HEK293T (cell line): Measurements from ENCODE around the gene AOPEP.

ENCODE experiments used
- CTBP1 ChIP-seq: fragments of 450-650 bp; IDR thresholded peaks from 2 replicates; pipeline ENCODE4 v1.6.1; 2016; ENCODE audit warnings: borderline replicate concordance
- HDGF ChIP-seq: fragments of 450-650 bp; IDR thresholded peaks from 2 replicates; pipeline ENCODE4 v1.6.1; 2017; ENCODE audit warnings: antibody characterized with exemption, borderline replicate concordance
- L3MBTL2 ChIP-seq: fragments of 450-650 bp; conservative IDR thresholded peaks from 2 replicates; pipeline ENCODE4 v1.6.1; 2016; ENCODE audit warnings: mild to moderate bottlenecking
- NFRKB ChIP-seq: fragments of 450-650 bp; IDR thresholded peaks from 2 replicates; pipeline ENCODE4 v1.6.1; 2016; ENCODE audit warnings: mild to moderate bottlenecking, moderate library complexity
- SP1 ChIP-seq: fragments of 450-650 bp; IDR thresholded peaks from 2 replicates; pipeline ENCODE4 v1.6.1; 2017
- ZNF384 ChIP-seq: fragments of 450-650 bp; IDR thresholded peaks from 2 replicates; pipeline ENCODE4 v1.6.1; 2016

GRCh38 chr9:94967482-94967881, 241.0 kb downstream of the AOPEP start:
- TF ChIP-seq ZNF384, result no peak
- no peak for TF ChIP-seq CTBP1
- no peak for TF ChIP-seq L3MBTL2
- TF ChIP-seq SP1, result no peak
- TF ChIP-seq HDGF, result no peak
- no peak for TF ChIP-seq NFRKB
